A549 treated with CORT108297 at 1 μM for 4 hours (cell line): ENCODE measurements around the gene PEG3. TPM values are rescaled to one million over a fixed set of nuclear protein-coding genes. Genes with fewer than 3 reads are reported as not detected.

Experiments used
- total RNA-seq: library from RNA; stranded (reverse); fragments of 200-300 nt; extraction: Qiagen RNA extraction; gene quantifications from 5 replicates; pipeline ENCODE4 v1.2.3, GENCODE V29; 2022

PEG3 gene
- total RNA-seq, result not detected in 5 replicates

DNA sequence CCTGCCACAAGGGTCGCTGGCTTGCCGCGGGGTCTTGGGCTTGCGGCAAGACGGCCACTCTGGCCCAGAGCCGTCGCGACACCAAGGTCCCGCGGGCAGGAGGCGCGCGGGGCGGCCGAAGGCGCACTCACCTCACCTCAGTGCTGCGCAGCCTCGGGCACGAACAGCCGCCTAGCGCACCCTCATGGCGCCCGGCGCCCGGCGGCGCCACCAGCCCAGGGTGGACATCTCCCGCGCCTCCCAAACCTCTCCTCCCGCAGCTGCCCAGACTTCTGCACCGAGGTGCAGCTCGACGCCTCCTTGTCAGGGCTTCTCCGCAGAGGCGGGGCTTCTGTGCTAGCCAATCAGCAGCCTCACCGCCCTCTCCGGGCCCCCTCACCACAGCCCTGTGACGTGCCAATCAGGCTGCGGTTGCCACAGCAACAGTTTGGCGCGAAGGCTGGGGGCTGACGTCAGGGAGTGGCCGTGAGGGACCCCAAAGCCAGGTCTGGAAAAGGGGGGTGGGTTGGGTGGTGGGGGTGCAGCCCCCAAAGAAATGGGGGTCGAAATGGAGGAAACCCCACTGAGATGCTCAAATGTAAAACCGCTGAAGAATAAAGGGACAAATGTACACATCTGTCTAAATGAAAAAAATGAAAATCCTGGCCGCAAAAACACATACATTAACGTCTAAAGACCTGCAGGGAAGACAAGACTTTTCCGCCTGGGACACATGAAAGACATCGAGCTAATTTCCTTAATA lies at the start of gene PEG3, which contains the start of gene ZIM2:
PEG3 (minus strand) TSS at position 276 of the 742 bp plus-strand sequence. CDS start 16,071 bp downstream, outside the sequence.
ZIM2 (minus strand) TSS at position 276 of the 742 bp plus-strand sequence. CDS start 16,449 bp downstream, outside the sequence.

Other genes starting within 250 kb of the PEG3 start
- 9.8 to 12.7 TPM (median 11.4 TPM) in 5 replicates for gene ZNF71, start 245.4 kb downstream of the PEG3 start, total RNA-seq
- gene SMIM17, start 197.6 kb downstream of the PEG3 start, total RNA-seq, result 0.16 to 0.19 TPM in 2 of 5 replicates, not detected in the others
- not detected in 5 replicates for gene ZNF835, start 169.0 kb downstream of the PEG3 start, total RNA-seq
- not detected in 5 replicates for gene ZIM2, start within 50 bp of the PEG3 start, total RNA-seq